Measurements from ENCODE around the gene PRSS50.
A peak's percentile ranks its signal among the peaks of the same experiment; 100 is the strongest.

The PRSS50 gene

DNA sequence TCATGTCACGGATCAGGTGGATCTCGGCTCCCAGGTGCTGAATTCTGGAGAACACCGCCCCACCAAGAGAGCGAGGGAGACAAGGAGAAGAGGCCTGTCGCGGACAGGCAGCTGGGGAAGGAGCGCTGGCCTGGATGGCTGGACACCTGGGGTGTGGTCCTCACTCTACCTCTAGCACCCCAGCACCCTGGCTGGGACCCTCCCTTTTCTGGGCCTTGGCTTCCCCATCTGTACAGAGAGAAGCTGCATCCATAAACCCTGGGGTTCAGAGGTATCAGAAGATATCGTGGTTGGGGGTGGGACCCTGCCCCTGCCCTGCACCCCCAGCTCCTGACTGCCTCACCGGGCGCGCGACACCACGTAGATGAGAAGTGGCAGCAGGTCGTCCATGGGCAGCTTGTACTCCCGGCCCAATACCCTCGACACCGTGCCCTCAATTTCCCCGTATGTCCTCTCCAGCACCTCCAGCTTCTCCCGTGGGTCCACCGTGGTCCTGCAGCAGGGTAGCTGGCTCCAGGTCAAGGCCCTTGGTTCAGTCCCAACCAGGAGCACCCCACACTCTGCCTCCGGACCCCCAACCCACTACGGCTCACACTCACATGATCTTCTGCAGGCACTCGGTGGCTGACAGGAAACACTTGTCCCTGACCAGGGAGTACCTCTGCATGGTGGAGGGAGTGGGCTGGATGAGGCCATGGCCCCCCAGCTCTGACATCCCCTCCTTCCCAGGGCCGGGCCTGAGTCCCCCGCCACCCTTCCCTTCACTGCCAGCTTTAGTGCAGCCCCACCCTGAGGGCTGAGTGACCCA lies 45.9 kb downstream of the PRSS50 start:
- DNase-seq (ENCODE audit: insufficient read length, low spot score) = no peak
- no peak for FAIRE-seq

DNA sequence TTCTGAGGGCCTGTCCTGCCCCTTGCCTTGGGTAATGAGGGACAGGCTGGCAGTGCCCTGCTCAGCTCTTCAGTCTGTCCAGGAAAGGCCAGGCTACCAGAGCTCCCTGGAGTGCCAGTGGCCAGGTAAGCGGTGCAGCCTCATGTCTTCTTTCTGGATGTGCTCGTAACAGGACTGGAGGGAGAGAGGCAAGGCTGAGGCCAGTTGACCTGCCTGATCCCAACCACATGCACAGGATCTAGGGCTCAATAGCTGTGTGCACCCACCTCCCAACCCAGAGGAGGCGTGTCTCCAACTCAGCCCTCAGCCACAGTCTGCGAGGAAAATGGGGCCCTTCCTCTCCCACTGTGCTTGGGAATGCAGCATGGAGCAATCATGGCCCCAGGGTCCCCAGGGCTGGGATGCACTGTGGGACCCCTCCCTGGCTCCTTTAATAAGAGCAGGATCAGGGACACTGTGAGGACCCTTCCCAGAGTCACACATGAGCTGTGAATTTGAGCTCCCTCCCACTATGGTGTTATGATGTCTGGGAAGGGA lies 46.7 kb downstream of the PRSS50 start:
- no peak for FAIRE-seq
- DNase-seq (ENCODE audit: insufficient read length, low spot score) = no peak

- FAIRE-seq = no peak
- no peak for DNase-seq (ENCODE audit: insufficient read length, low spot score)
Measured at GRCh38 chr3:46670000-46670890, 47.4 kb downstream of the PRSS50 start.

DNA sequence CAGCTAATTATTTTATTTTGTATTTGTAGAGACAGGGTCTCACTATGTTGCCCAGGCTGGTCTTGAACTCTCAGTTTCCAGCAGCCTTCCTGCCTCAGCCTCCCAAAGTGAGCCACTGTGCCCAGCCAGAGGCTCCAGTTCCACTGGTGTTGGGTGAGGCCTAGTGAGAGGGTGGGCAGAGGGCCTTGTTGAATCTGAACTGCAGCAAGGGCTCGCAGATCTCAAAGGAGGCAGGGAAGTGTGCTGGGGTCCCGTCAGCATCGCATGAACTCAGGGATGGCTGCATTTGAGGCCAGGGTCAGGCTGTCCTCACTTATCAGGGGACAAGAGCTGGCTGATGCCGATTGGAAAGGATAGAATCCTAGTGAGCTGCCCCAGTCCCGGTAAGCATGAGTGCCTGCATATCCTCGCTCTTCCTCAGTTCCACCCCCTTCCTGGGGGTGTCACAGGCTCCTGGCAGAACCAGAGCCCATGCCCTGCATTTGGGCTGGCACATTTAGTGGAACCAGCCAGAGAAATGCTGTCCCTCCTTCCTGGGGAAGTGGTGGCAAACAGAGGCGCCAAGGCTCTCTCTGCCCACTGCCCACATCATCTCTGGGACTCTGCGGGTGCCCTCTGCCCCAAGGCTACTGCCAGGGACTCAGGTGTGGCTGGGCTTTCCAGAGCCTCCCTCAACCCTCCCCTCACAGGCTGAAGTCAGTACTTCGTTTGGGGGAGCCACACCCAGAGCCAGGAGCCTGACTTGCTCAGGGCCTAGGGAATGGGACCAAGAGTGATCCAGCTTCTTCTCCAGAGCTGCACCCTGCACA lies 48.3 kb downstream of the PRSS50 start:
- no peak for FAIRE-seq
- no peak for DNase-seq (ENCODE audit: insufficient read length, low spot score)

GRCh38 chr3:46668591-46668990 lies 49.1 kb downstream of the PRSS50 start:
- no peak for DNase-seq (ENCODE audit: insufficient read length, low spot score)
- FAIRE-seq = no peak

DNA sequence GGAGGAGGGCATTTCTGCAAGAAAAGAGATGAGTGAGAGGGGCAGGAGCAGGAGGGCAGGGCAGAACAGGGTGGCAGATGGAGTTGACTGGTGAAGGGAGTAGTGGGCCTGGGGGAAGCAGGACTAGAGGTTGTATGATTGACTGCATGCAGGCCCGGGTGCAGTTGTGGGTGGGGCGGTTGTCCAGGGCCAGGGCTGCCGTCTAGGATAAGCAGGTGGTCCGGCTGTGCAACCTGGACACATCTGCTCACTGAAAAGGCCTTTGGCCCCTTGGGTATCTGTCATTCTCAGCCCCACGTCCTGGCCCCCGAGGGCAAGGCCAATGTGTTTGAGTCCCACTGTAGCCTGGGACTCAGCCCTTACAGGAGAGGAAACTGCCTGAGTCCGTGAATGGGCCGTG lies 49.6 kb downstream of the PRSS50 start:
- DNase-seq (ENCODE audit: insufficient read length, low spot score) (no peak), FAIRE-seq (no peak)

DNA sequence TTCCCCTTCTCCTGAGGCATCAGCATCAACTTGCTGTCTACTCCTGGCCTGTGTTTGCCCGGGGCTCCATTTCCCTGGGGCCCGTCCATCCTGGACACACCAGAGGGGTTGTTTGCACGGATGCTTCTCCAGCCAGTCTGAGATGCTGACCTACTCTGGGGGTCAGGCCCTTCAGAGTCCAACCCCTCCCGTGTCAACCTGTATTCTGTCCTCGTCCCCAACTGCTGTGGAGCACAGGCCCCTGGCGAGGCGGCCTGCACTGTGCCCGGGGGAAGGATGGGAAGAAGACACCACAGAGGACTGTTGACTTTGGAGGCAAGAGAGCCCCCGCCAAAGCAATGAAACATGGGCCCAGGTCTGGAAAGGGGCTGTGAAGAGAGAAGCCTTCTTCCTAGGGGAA lies 50.0 kb downstream of the PRSS50 start:
- FAIRE-seq (no peak), DNase-seq (ENCODE audit: insufficient read length, low spot score) (no peak)

DNA sequence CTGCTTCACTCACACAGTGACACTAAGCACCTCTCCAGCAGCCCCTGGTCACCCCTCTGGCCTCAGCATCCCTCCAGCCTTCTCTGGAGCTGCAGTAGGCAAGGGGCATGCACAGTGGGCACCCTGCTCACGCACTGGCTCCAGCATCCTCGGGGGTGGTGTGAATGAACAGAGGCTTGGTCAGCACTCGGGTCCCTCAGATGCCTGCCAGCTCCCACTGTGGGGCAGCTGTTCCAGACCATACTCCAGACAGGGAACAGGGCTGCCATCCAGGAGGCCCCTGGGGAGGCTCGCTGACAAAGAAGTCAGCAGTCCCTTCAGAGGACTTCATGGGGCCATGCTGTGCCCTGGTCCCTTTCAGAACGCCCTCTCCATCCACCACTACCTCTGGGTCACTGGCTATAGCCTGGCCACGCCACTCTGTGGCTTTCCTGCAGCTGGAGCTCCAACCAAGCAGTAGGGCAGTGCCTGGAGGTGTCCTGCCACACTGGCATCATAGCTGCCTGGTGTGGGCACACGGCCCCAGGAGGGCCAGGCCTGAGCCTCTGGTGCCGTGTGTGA lies 50.5 kb downstream of the PRSS50 start:
- DNase-seq (ENCODE audit: insufficient read length, low spot score) = no peak
- no peak for FAIRE-seq

DNA sequence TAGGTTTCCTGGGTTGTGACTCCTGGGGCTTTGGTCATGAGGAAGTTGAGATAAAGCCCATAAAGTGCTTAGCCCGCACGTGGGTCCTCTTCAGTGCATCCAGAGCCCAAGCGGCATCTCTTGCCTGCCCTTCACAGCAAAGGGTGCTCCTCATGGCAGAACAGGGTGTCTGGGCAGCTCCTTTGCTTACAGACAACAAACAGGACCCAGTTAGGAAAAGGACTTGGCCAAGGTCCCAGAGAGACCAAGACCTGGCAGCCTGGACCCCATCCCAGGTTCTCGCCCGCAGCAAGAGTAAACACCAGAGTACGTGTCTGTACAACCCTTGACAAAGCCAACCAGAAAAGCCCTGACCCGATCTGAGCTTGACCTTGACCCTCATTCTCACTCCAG lies 51.2 kb downstream of the PRSS50 start:
- DNase-seq (ENCODE audit: insufficient read length, low spot score) (no peak), FAIRE-seq (no peak)

GRCh38 chr3:46665763-46666452 lies 51.8 kb downstream of the PRSS50 start:
- DNase-seq (ENCODE audit: insufficient read length, low spot score) (peak; percentile 2), FAIRE-seq (no peak)

GRCh38 chr3:46664971-46665762 lies 52.5 kb downstream of the PRSS50 start:
- FAIRE-seq (no peak), DNase-seq (ENCODE audit: insufficient read length, low spot score) (no peak)

- DNase-seq (ENCODE audit: insufficient read length, low spot score) = no peak
- no peak for FAIRE-seq
Measured at GRCh38 chr3:46664188-46664970, 53.3 kb downstream of the PRSS50 start.

DNA sequence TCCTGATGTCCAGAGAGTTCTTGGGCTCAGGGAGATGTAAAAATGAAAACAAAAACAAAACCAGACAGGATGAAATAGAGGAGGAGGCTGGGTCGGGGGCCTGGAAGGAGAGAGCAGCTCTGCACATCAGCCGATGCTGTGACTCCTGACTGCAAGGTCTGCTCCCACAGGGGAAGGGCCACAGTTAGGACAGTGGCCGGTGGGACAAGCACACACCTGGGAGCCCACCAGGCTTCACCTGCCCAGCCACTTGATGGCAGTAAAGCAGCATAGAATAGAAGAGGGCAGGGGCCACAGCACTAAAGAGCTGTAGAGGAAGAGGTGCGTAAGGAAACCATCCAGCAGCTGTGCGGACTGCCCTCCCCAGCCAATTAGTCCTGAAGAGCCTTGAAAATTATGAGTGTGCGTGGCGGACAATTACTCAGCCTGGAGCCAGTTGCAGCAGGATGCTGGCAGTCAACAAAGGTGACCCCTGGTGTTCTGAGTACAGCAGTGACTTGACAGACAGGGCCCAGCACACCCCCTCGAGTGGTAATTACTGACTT lies 54.0 kb downstream of the PRSS50 start:
- DNase-seq (ENCODE audit: insufficient read length, low spot score) = no peak
- no peak for FAIRE-seq

DNA sequence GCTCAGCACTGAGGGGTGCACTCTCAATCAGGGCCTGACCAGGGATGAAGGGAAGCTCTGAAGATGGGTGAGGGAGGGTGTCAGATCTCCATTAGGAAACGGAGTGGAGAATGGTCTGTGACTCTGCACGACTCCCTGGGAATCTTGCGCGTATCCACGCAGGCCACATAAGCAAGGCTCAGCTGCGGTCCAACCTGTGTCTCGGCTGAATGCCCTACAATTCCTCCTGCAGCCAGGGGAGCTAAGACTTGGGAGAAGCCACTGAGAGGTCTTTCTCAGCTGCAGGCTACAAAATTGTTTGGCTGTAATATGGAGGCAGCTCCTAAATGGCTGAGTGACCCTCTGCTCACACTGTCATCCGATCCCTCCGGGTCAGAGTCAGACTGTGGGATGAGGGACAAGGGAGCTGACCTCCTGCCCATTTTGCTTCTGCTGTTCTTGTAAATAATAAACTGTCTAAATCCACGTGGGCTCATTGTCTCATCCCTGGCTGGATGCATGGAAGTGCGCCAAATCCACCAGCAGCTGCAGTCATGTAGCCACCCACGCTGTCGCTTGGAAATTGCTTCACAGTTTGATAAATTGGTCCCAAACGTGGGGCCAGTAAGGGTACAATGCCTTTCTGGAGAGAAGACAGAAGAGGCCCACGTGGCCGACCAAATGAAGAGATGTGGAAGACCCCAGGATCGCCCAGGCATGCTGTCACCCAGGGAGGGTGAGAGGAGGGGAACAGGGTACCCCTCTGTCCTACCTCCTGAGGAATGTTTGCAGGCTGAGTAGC lies 54.7 kb downstream of the PRSS50 start:
- DNase-seq (ENCODE audit: insufficient read length, low spot score) (no peak), FAIRE-seq (no peak)

Data from GM19239 (cell line).